GM12865 (cell line): ENCODE data around the gene ZFYVE26.
"Not testable (repeated sequence)": the region's sequence is repeated elsewhere in the genome, so short reads cannot be mapped to it uniquely, and the experiment has no call there.

Source experiments
- DNase-seq: peaks from one replicate; pipeline ENCODE4 v3.0.0; 2010; ENCODE audit warnings: low read depth
- H3K4me3 ChIP-seq: 2 replicates; pipeline ENCODE4 v1.5.1; 2011; ENCODE audit warnings: mild to moderate bottlenecking, low read depth, low read length, control low read depth
- TF ChIP-seq, protein P1 (sequence below): IDR thresholded peaks from 2 replicates; pipeline ENCODE4 v1.5.1; 2011; ENCODE audit warnings: low read length, control low read depth, low read depth, inconsistent platforms; ENCODE audit not compliant: insufficient read depth; ENCODE audit errors: missing control alignments

Gene ZFYVE26

DNA sequence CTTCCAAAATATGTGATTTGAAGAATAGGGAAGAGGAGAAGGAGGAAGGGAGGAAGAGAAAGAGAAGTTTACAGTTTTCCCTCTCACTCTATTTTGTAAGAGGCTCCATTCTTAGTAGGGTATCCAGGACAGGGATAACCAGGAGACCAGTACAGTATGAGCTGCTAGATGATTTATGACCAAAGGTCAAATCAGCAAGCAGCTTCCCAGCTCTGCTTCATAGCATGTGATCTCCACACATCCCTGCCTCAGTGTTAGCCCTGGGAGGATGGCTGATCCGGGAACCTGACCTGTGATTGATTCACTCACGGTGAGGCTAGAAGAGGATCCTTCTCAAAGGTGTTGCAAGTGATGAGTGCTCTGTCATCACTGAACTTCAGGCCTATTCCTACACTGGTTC, 98.1 kb downstream of the ZFYVE26 start:
- TF ChIP-seq, protein P1, sequence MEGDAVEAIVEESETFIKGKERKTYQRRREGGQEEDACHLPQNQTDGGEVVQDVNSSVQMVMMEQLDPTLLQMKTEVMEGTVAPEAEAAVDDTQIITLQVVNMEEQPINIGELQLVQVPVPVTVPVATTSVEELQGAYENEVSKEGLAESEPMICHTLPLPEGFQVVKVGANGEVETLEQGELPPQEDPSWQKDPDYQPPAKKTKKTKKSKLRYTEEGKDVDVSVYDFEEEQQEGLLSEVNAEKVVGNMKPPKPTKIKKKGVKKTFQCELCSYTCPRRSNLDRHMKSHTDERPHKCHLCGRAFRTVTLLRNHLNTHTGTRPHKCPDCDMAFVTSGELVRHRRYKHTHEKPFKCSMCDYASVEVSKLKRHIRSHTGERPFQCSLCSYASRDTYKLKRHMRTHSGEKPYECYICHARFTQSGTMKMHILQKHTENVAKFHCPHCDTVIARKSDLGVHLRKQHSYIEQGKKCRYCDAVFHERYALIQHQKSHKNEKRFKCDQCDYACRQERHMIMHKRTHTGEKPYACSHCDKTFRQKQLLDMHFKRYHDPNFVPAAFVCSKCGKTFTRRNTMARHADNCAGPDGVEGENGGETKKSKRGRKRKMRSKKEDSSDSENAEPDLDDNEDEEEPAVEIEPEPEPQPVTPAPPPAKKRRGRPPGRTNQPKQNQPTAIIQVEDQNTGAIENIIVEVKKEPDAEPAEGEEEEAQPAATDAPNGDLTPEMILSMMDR: no peak
- DNase-seq: no peak
- no peak overlapping the region for H3K4me3 ChIP-seq

DNA sequence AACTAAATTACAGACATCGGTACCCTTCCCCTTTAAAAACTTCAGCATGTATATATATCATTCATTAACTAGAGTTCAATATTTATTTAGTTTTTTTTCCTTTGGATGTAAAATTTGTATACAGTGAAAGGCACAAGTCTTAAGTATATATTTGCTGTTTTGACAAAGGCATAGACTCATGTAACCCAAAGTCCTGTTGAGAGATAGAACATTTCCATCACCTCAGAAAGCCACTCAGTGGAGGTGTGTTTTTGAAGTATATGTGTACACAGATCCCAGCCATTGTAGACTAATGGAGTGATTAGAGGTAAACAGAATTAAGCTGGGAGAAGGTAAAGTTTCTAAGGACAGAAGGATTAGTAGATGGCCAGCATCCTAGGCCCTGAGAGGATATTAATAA, 99.3 kb downstream of the ZFYVE26 start:
- TF ChIP-seq, protein P1: no peak
- no peak overlapping the region for H3K4me3 ChIP-seq

DNA sequence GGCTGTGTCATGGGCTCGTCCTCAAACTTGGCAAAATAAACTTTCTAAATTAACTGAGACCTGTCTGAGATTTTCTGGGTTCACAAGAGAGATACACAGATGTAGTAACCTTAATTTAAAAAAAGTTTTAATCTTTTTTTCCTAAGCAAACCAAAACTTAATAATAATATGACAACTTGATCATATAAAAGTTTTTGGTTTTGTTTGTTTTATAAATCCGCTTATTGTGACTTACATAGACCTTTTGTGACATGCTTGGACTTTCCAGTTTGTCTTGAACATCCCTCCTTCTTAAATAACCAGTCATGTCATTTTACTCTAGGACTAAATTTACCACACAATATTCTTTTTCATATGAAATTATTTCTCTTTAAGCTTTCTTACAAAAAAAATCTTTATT, 106.2 kb downstream of the ZFYVE26 start:
- peak; percentile 9 for DNase-seq
- no peak overlapping the region for H3K4me3 ChIP-seq
- TF ChIP-seq, protein P1: no peak

More for the DNA sequence above, 99.3 kb downstream of the ZFYVE26 start:
- DNase-seq: no peak

DNA sequence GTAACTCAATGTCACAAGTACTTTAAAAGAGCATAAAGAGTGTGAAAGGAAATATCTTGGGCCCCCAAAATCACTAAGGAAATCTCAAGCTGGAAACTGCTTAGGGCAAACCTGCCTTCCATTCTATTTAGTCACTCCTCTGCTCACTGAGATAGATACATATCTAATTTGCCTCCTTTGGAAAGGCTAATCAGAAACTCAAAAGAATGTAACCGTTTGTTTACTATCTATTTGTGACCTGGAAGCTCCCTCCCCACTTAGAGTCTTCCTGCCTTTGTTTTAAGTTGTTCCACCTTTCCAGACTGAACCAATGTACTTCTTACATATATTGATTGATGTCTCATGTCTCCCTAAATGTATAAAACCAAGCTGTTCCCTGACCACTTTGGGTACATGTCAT, 106.6 kb downstream of the ZFYVE26 start:
- H3K4me3 ChIP-seq, DNase-seq: not testable (repeated sequence)

DNA sequence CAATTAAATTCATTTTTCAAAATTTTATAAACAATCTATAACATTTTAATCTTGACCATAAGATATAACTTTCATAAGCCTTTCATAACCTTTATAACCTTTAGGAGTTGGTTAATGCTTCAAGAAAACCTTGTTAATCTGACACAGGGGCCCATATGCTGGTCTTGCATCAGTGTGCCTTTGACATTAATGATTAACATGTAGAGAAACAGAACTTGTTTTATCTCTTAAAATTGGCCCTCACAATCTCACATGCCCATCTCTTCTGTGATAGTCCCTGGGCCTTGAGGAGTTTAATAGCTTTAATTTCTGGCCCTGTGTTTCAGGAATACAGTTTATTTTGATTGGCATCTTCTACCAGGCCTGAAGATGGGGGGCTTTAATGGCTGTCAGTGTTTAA, 107.0 kb downstream of the ZFYVE26 start:
- not testable (repeated sequence) for H3K4me3 ChIP-seq, DNase-seq

DNA sequence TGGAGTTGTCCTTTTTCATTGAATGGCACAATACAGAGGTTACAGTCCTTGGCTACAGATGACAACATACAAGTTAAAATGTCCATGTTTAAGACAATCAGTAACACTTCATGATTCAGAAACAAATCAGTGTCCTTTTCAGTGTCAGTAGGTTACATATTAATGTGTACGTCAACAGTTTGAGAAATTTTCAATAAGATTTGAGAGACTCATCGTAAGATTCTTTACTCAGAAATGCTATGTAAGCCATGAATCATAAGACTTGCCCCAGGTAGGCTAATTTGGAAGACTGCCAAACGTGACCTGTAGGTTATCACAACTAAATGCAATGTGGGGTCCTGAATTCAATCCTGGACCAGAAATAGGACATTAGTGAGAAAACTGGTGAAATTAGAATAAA, 111.2 kb downstream of the ZFYVE26 start:
- no peak overlapping the region for H3K4me3 ChIP-seq
- no peak for DNase-seq
- TF ChIP-seq, protein P1: no peak

DNA sequence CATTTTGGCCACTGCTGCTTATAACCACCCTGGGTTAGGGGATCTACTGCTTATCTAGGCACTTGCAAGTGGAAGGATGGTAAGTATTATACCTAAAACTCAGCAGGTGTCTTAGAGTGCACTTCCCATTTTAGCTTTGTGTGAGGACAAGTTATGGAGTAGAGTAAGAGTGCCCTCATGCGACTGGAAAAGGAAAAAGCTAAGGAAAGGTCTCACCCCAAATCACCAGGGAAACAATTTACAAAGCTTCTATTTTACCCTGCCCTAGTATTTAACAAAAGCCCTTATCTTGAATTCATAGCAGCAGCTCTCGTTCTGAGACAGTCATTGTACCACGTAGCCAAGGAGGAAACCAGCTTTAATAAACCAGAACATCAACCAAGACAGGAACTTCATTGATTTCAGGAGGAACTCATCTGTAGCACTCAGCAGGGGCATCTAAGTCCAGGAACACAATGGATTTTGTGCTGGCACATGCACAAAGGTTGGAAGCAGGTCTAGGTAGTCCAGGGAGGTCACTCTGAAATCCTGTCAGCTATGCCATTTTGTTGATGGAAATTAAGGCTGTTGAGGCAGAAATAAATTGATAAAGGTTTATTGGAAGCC, 111.8 kb downstream of the ZFYVE26 start:
- DNase-seq: peak; percentile 74
- TF ChIP-seq, protein P1: peak; percentile 71
- H3K4me3 ChIP-seq: no peak overlapping the region

DNA sequence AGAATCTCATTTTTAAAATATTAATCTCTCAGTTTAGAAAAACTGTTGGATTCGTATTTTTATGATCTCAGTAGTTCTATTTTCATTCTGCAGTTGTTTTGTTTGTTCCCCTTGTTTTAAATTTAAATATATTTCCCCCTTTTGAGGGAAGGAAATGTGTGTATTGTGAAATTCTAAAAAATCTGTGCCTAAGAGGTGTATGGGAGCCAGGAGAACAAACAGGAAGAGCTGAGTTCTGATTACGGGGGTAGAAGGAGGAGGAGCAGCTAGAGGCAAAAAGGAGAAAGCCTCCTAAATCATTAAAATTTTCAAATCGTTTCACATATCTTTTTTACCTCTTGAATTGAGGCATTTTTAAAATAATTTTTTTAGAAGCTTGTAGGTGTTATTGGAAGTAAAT, 112.4 kb downstream of the ZFYVE26 start:
- TF ChIP-seq, protein P1: no peak
- DNase-seq: no peak
- no peak overlapping the region for H3K4me3 ChIP-seq

DNA sequence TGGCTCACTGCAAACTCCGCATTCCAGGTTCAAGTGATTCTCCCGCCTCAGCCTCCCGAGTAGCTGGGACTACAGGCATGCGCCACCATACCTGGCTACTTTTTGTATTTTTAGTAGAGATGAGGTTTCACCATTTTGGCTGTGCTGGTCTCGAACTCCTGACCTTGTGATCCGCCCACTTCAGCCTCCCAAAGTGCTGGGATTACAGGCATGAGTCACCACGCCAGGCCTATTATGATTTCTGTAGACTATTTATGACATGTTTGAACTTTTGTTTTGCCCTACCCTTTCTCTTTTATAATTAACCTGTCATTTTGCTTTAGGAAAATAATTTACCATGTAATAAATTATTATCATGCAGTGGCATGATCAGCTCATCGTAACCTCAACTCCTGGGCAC, 114.9 kb downstream of the ZFYVE26 start, which contains the start of gene RDH12:
Gene RDH12 (plus strand): TSS at position 395 of the 400 bp plus-strand sequence. CDS start 20,757 bp downstream, outside the sequence.
- not testable (repeated sequence) for DNase-seq, H3K4me3 ChIP-seq
